ENCODE results near the gene GALNT17. TPM values are rescaled to one million over a fixed set of nuclear protein-coding genes. Genes with fewer than 3 reads are reported as not detected.

The GALNT17 gene
- total RNA-seq, 4 donors from 2014 or later = 0.63 to 7.5 (median 3.1) TPM

GRCh38 chr7:71145906-71146901 is 14.3 kb downstream of the GALNT17 start:
- peak in 1 of 2 donors; percentile 76 for DNase-seq (ENCODE audit: low spot score in 2 of 2)
- 51 to 58% methylated on average over 24 of the region's 24 CpGs for WGBS, 2 donors
- TF ChIP-seq POLR2A (IDR thresholded peaks at IDR 0.05) (no peak), CTCF (IDR thresholded peaks at IDR 0.05) (no peak)
- H3K4me3 ChIP-seq (ENCODE audit: low read depth, poor library complexity, severe bottlenecking) = no peak overlapping the region
- intact Hi-C loops (cut with DNase I; ENCODE audit: low total_unique reads) = no loop called here

- no peak for DNase-seq (ENCODE audit: low spot score in 2 of 2)
- no peak overlapping the region for H3K4me3 ChIP-seq (ENCODE audit: low read depth, poor library complexity, severe bottlenecking)
- intact Hi-C loops (cut with DNase I; ENCODE audit: low total_unique reads) = no loop called here
- no peak for TF ChIP-seq POLR2A (IDR thresholded peaks at IDR 0.05)
- no peak for TF ChIP-seq CTCF (IDR thresholded peaks at IDR 0.05)
Observed at GRCh38 chr7:71148098-71148497, 16.2 kb downstream of the GALNT17 start.

- DNase-seq (ENCODE audit: low spot score in 2 of 2) = peak in 1 of 2 donors; percentile 67
- intact Hi-C loops (cut with DNase I; ENCODE audit: low total_unique reads) = no loop called here
- WGBS, 2 donors = 94% methylated on average over 9 of the region's 9 CpGs
- H3K4me3 ChIP-seq (ENCODE audit: low read depth, poor library complexity, severe bottlenecking) = no peak overlapping the region
- TF ChIP-seq POLR2A (IDR thresholded peaks at IDR 0.05) (no peak), CTCF (IDR thresholded peaks at IDR 0.05) (no peak)
Observed at GRCh38 chr7:71155236-71155635, 23.3 kb downstream of the GALNT17 start.

- intact Hi-C loops (cut with DNase I; ENCODE audit: low total_unique reads) = no loop called here
- WGBS, 2 donors = 85 to 86% methylated on average over 3 of the region's 3 CpGs
- TF ChIP-seq POLR2A (IDR thresholded peaks at IDR 0.05) (no peak), CTCF (IDR thresholded peaks at IDR 0.05) (no peak)
- H3K4me3 ChIP-seq (ENCODE audit: low read depth, poor library complexity, severe bottlenecking) = no peak overlapping the region
- no peak for DNase-seq (ENCODE audit: low spot score in 2 of 2)
Observed at GRCh38 chr7:71157757-71158156, 25.8 kb downstream of the GALNT17 start.

GRCh38 chr7:71165708-71166107 is 33.8 kb downstream of the GALNT17 start:
- no peak overlapping the region for H3K4me3 ChIP-seq (ENCODE audit: low read depth, poor library complexity, severe bottlenecking)
- intact Hi-C loops (cut with DNase I; ENCODE audit: low total_unique reads) = no loop called here
- TF ChIP-seq CTCF (IDR thresholded peaks at IDR 0.05) (no peak), POLR2A (IDR thresholded peaks at IDR 0.05) (no peak)
- 81 to 89% methylated on average over 6 of the region's 6 CpGs for WGBS, 2 donors
- DNase-seq (ENCODE audit: low spot score in 2 of 2) = no peak
